ENCODE results near the gene SKP1. TPM values are rescaled to one million over a fixed set of nuclear protein-coding genes. Genes with fewer than 3 reads are reported as not detected.

SKP1 gene
- total and polyA plus RNA-seq, 9 of the 15 experiments (the other 6 are each of a cell fraction or from before 2014, with no cell fraction given), result 301 to 2,109 (median 639) TPM

GRCh38 chr5:134140530-134141201, 36.1 kb downstream of the SKP1 start (continued):
- no peak for TF ChIP-seq ZNF518B (CRISPR knock-in tag; IDR thresholded peaks at IDR 0.05)
- no peak for TF ChIP-seq ZBTB8A (IDR thresholded peaks at IDR 0.05; ENCODE audit: partially characterized antibody)
- 0 out of 4 replicates have a peak, but pooled peaks of 1 of the 2 experiments have one; percentile 18 for TF ChIP-seq TBL1XR1 (IDR thresholded peaks at IDR 0.05; ENCODE audit: low read length in 2 of 2)
- TF ChIP-seq NUFIP1 (IDR thresholded peaks at IDR 0.05; ENCODE audit: partially characterized antibody), result no peak
- no peak for TF ChIP-seq SRF (CRISPR knock-in tag; IDR thresholded peaks at IDR 0.05)
- TF ChIP-seq HNRNPL (IDR thresholded peaks at IDR 0.05; ENCODE audit: low read depth, low read length), result no peak
- TF ChIP-seq ZNF592 (IDR thresholded peaks at IDR 0.05), result no peak
- no peak for TF ChIP-seq KLF16 (IDR thresholded peaks at IDR 0.05)
- TF ChIP-seq ZBTB2 (IDR thresholded peaks at IDR 0.05), result 0 out of 2 replicates have a peak, but pooled peaks have one; percentile 34
- TF ChIP-seq ZBTB5 (IDR thresholded peaks at IDR 0.05), result no peak
- TF ChIP-seq SRSF9 (IDR thresholded peaks at IDR 0.05; ENCODE audit: borderline replicate concordance, low read depth, low read length), result no peak
- no peak for TF ChIP-seq E4F1 (CRISPR knock-in tag; IDR thresholded peaks at IDR 0.05; ENCODE audit: borderline replicate concordance)
- TF ChIP-seq RBM39 (optimal IDR thresholded peaks at IDR 0.05; ENCODE audit: low read depth, low read length), result no peak

All from K562 (cell line).